SJCRH30 (cell line): ENCODE data around the gene NR5A2. TPM values are rescaled to one million over a fixed set of nuclear protein-coding genes. Genes with fewer than 3 reads are reported as not detected.

ENCODE experiments used
- DNase-seq, 2 experiments: peaks; one replicate each; pipeline ENCODE4 v3.0.0-alpha.2; 2015 to 2020
- H3K27ac ChIP-seq: fragments of 250-450 bp; sonication (Bioruptor Pico); 2 replicates; pipeline ENCODE4 v1.5.1; 2020; ENCODE audit warnings: mild to moderate bottlenecking, moderate library complexity
- H3K27me3 ChIP-seq: fragments of 250-450 bp; sonication (Bioruptor Pico); 2 replicates; pipeline ENCODE4 v1.5.1; 2020; ENCODE audit warnings: mild to moderate bottlenecking, moderate library complexity
- H3K36me3 ChIP-seq: fragments of 250-450 bp; sonication (Bioruptor Pico); 2 replicates; pipeline ENCODE4 v1.5.1; 2020; ENCODE audit warnings: mild to moderate bottlenecking, moderate library complexity
- H3K4me1 ChIP-seq: fragments of 250-450 bp; sonication (Bioruptor Pico); 2 replicates; pipeline ENCODE4 v1.5.1; 2020; ENCODE audit warnings: mild to moderate bottlenecking, moderate library complexity
- H3K4me3 ChIP-seq: fragments of 250-450 bp; sonication (Bioruptor Pico); 2 replicates; pipeline ENCODE4 v1.5.1; 2020; ENCODE audit warnings: mild to moderate bottlenecking, moderate library complexity
- H3K9me3 ChIP-seq: fragments of 250-450 bp; sonication (Bioruptor Pico); replicated peaks from 2 replicates; pipeline ENCODE4 v1.5.1; 2020; ENCODE audit warnings: mild to moderate bottlenecking, moderate library complexity
- total RNA-seq: library from RNA; depleted of rRNA; stranded (reverse); fragments of >200 nt; shearing (Covaris generic); gene quantifications from 2 replicates; pipeline ENCODE4 v1.2.3, GENCODE V29; 2014

Gene NR5A2
- total RNA-seq, 1 experiment from 2014 or later, result 1.0 TPM

- Histone ChIP-seq H3K4me1 (no peaks in the 10 kb centered on the region), H3K36me3 (no peaks in the 10 kb centered on the region), H3K4me3 (no peak overlapping the region), H3K27me3 (no peaks in the 10 kb centered on the region), H3K27ac (no peak overlapping the region), H3K9me3 (no peaks in the 10 kb centered on the region)
- no peak for DNase-seq
Observed at GRCh38 chr1:200029822-200030152, 2.3 kb downstream of the NR5A2 start.

DNA sequence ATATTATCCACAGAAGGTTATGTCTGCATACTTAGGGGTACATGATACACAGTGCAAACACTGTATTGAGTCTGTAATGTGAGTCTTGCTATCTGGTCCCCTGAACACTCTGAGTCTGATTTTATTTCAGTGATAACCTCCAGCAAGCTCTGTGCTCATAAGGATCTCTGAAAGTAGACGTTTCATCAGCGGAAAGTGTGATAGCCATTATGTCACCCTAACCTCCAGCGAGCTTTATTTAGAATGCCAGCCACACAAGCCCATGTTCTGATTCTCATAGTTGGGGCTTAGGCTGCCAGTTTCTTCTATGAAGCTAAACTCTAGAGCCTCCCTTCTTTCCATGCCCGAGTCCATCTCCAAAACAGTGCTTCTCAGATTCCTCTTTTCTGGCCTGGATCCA lies 3.3 kb downstream of the NR5A2 start:
- Histone ChIP-seq H3K27me3 (no peaks in the 10 kb centered on the region), H3K4me1 (no peaks in the 10 kb centered on the region), H3K4me3 (no peak overlapping the region), H3K9me3 (no peaks in the 10 kb centered on the region), H3K27ac (no peak overlapping the region), H3K36me3 (no peaks in the 10 kb centered on the region)
- no peak for DNase-seq

- H3K27me3 ChIP-seq, result no peaks in the 10 kb centered on the region
- H3K36me3 ChIP-seq, result no peaks in the 10 kb centered on the region
- no peaks in the 10 kb centered on the region for H3K4me1 ChIP-seq
- no peak for DNase-seq
- H3K4me3 ChIP-seq, result no peak overlapping the region
- H3K9me3 ChIP-seq, result no peaks in the 10 kb centered on the region
- H3K27ac ChIP-seq, result no peak overlapping the region
Observed at GRCh38 chr1:200033511-200034261, 6.2 kb downstream of the NR5A2 start.

- no peaks in the 10 kb centered on the region for H3K27me3 ChIP-seq
- H3K36me3 ChIP-seq, result no peaks in the 10 kb centered on the region
- no peaks in the 10 kb centered on the region for H3K9me3 ChIP-seq
- no peaks in the 10 kb centered on the region for H3K4me1 ChIP-seq
- no peak overlapping the region for H3K4me3 ChIP-seq
- no peak overlapping the region for H3K27ac ChIP-seq
- DNase-seq, result no peak
Observed at GRCh38 chr1:200034262-200034557, 6.7 kb downstream of the NR5A2 start.

DNA sequence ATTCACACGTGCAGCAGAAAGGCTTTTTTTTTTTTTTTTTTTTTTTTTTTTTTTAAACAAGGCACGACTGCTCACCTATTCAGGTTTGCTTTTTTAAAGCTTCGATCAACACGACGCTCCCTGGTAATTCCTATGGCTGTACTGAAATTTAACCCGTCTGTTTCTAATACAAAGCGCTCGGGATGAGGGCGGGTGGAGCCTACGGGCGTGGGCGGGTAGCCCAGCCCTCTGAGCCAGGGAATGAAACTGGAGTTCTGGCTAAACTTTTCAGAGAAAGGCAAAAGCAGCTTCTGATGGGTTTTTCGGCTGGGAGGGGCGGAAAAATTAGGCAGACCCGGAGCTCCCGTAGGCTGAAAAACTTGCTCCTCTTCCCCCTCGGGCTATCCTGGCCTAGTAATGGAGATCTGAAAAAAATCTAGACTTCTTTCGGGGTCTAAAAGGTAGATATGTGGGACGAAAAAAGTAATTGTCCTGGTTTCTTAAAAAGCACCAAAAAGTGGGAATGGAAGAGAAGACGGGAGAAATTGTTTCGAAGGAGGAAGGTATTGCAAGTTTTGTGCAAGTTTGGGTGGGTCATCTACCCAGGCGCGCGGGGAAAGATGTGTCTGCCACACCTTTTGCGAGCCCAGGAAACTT lies 7.4 kb downstream of the NR5A2 start:
- Histone ChIP-seq H3K27me3 (no peaks in the 10 kb centered on the region), H3K9me3 (no peaks in the 10 kb centered on the region), H3K4me3 (no peak overlapping the region), H3K36me3 (no peaks in the 10 kb centered on the region), H3K27ac (no peak overlapping the region), H3K4me1 (no peaks in the 10 kb centered on the region)
- no peak for DNase-seq

GRCh38 chr1:200035397-200035955 lies 8.0 kb downstream of the NR5A2 start:
- Histone ChIP-seq H3K4me3 (no peak overlapping the region), H3K9me3 (no peaks in the 10 kb centered on the region), H3K4me1 (no peaks in the 10 kb centered on the region), H3K36me3 (no peaks in the 10 kb centered on the region), H3K27me3 (no peaks in the 10 kb centered on the region), H3K27ac (no peak overlapping the region)
- no peak for DNase-seq

DNA sequence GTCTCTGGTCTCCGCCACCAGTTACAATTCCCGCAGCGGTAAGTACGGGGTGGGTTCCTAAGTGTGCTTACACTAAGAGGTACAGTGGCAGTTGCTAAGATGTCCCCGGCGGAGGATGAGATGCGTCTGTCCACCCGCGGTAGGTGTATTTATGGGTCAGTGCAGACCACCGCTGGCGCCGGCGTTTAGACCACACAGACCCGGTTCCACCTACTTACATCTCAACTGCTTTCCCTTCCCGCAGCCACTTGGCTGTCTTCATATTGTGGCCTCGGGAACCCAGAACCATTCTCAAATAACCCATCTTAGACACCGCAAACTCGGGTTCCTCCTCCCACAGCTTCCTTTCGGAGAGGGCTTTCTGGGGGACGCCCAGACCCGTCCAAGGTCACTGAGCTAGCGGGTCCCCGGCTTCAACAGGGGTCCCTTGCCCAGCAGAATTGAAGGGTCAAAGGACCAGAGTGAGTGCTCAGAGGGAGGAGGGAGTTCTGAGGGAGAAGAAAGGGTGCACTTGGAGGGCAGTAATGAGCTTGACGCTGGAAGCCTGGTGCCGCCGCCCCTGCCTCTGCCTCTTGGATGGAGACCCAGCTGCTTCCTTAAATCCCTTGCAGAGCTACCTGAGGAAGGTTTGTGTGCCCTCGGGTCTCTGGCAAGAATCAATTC lies 8.6 kb downstream of the NR5A2 start:
- Histone ChIP-seq H3K4me3 (no peak overlapping the region), H3K9me3 (no peaks in the 10 kb centered on the region), H3K4me1 (no peaks in the 10 kb centered on the region), H3K27me3 (no peaks in the 10 kb centered on the region), H3K36me3 (no peaks in the 10 kb centered on the region), H3K27ac (no peak overlapping the region)
- no peak for DNase-seq

GRCh38 chr1:200036619-200037270 lies 9.2 kb downstream of the NR5A2 start:
- H3K27me3 ChIP-seq, result no peaks in the 10 kb centered on the region
- no peaks in the 10 kb centered on the region for H3K4me1 ChIP-seq
- H3K4me3 ChIP-seq, result no peak overlapping the region
- H3K9me3 ChIP-seq, result no peaks in the 10 kb centered on the region
- DNase-seq, result no peak
- no peaks in the 10 kb centered on the region for H3K36me3 ChIP-seq
- no peak overlapping the region for H3K27ac ChIP-seq

- no peaks in the 10 kb centered on the region for H3K4me1 ChIP-seq
- DNase-seq, result no peak
- H3K36me3 ChIP-seq, result no peaks in the 10 kb centered on the region
- no peaks in the 10 kb centered on the region for H3K9me3 ChIP-seq
- H3K27ac ChIP-seq, result no peak overlapping the region
- H3K27me3 ChIP-seq, result no peaks in the 10 kb centered on the region
- no peak overlapping the region for H3K4me3 ChIP-seq
Observed at GRCh38 chr1:200037501-200037900, 10.0 kb downstream of the NR5A2 start.

- no peaks in the 10 kb centered on the region for H3K27me3 ChIP-seq
- DNase-seq, result no peak
- no peaks in the 10 kb centered on the region for H3K4me1 ChIP-seq
- no peak overlapping the region for H3K4me3 ChIP-seq
- no peak overlapping the region for H3K27ac ChIP-seq
- H3K9me3 ChIP-seq, result no peaks in the 10 kb centered on the region
- H3K36me3 ChIP-seq, result no peaks in the 10 kb centered on the region
Observed at GRCh38 chr1:200037904-200038303, 10.4 kb downstream of the NR5A2 start.

DNA sequence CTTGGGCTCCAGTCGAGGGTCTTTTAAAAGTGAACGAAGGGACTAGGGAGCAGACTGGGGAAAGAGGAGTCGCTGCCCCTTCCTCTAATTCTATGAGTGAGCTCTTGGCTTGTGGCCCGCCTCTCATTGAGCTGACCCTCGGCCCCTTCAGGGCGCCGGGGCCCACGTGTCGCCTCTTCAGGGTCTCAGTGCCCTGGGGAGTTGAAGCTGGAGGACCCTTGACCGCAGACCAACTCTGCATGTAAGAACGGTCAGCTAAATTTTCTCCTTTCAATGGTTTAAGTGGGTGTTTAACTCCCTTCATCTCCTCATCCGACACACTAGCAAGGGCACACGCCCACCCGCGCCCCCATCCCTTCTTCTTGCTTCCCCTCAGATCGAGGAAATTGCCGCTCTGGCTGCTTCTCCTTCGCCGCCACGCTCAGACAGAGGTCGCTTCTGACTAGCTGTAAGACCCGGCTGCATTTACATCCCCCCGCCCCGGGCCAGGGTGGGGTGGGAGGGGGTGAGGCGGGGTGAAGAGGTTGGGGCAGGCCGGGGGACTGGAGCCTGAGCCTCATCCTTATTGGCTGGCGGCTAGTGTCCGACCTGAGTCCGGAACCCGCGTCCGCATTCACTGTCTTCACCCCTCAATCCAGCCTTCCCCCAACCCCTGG lies 10.9 kb downstream of the NR5A2 start:
- H3K9me3 ChIP-seq, result no peaks in the 10 kb centered on the region
- DNase-seq, result no peak
- no peaks in the 10 kb centered on the region for H3K4me1 ChIP-seq
- no peak overlapping the region for H3K27ac ChIP-seq
- H3K4me3 ChIP-seq, result peak overlapping the region; percentile 62
- no peaks in the 10 kb centered on the region for H3K36me3 ChIP-seq
- no peaks in the 10 kb centered on the region for H3K27me3 ChIP-seq

- H3K9me3 ChIP-seq, result no peaks in the 10 kb centered on the region
- DNase-seq, result peak; percentile 21 to 43
- H3K4me1 ChIP-seq, result no peaks in the 10 kb centered on the region
- H3K36me3 ChIP-seq, result no peaks in the 10 kb centered on the region
- no peak overlapping the region for H3K27ac ChIP-seq
- no peaks in the 10 kb centered on the region for H3K27me3 ChIP-seq
- H3K4me3 ChIP-seq, result peak overlapping the region; percentile 62
Observed at GRCh38 chr1:200038981-200039848, 11.7 kb downstream of the NR5A2 start.

DNA sequence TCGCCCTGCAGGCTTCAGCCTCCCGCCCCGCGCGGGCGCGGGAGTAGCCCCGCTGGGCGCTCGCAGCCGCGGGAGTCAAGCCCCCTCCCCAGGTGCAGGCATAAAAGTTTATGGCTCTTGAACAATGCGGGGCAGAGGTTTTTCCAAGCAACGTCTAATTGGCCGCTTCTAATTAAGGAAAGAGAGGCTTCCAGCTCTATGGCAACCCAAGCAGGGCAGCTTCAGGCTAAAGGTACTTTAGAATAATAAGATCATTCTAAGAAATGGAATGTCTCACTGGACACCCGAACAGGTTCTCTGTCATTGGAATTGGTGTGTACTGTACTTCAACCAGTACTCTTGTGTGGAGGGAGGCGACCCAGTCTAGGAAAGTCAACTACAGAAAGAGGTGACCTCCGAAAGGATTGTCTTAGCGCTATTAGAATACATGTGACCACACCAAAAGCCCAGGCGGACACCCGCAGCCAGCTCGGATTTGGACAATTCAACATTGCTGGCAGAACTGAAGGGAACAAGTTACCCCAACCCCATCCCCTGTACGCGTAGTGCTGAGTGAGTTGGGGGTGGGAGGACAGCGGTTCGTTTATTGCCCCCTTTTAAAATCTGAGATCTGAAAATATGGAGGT lies 12.5 kb downstream of the NR5A2 start:
- no peak overlapping the region for H3K27ac ChIP-seq

More for the DNA sequence above, 12.5 kb downstream of the NR5A2 start:
- Histone ChIP-seq H3K9me3 (no peaks in the 10 kb centered on the region), H3K4me3 (peak overlapping the region; percentile 62), H3K36me3 (no peaks in the 10 kb centered on the region), H3K27me3 (no peaks in the 10 kb centered on the region), H3K4me1 (no peaks in the 10 kb centered on the region)
- DNase-seq, result no peak
